Measurements from ENCODE around the gene TOM1L2. TPM values are rescaled to one million over a fixed set of nuclear protein-coding genes. Genes with fewer than 3 reads are reported as not detected.

Gene TOM1L2
- total and polyA plus RNA-seq, 8 donors, result 13.3 to 154 (median 41.1) TPM

DNA sequence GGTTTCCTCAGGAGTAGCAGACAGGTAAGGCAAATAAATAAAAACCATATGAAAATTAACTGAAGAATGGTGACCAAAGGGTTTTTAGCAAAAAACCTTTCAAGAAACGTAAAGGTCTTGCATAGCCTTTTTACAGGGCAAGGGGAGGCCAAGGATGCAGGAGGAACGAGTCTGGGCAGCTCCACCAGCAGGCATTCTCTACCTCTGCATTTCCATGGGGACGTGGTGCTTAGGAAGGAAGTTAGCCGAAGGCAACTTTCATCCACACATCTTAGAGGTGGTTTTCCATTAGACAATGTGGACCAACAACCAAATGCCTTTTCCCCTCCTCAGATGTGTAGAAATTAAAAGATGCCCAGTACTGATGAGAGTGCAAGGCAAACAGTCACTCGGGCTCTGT lies 20.7 kb downstream of the TOM1L2 start:
- DNase-seq, result no peak
- no peak overlapping the region for H3K4me3 ChIP-seq
- no peak overlapping the region for H3K27ac ChIP-seq
- H3K9me3 ChIP-seq, result no peaks in the 10 kb centered on the region
- WGBS, 5 donors, result 83 to 91% (median 84%) methylated on average over 5 of the region's 5 CpGs
- TF ChIP-seq POLR2AphosphoS5 (IDR thresholded peaks at IDR 0.05), result no peak
- TF ChIP-seq, protein P1, sequence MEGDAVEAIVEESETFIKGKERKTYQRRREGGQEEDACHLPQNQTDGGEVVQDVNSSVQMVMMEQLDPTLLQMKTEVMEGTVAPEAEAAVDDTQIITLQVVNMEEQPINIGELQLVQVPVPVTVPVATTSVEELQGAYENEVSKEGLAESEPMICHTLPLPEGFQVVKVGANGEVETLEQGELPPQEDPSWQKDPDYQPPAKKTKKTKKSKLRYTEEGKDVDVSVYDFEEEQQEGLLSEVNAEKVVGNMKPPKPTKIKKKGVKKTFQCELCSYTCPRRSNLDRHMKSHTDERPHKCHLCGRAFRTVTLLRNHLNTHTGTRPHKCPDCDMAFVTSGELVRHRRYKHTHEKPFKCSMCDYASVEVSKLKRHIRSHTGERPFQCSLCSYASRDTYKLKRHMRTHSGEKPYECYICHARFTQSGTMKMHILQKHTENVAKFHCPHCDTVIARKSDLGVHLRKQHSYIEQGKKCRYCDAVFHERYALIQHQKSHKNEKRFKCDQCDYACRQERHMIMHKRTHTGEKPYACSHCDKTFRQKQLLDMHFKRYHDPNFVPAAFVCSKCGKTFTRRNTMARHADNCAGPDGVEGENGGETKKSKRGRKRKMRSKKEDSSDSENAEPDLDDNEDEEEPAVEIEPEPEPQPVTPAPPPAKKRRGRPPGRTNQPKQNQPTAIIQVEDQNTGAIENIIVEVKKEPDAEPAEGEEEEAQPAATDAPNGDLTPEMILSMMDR (IDR thresholded peaks at IDR 0.05), result no peak
- TF ChIP-seq POLR2A (IDR thresholded peaks at IDR 0.05), result no peak
- TF ChIP-seq EP300 (IDR thresholded peaks at IDR 0.05), result no peak
- peaks cover 0 to 57% (median 34%) of the 10 kb centered on the region in 4 donors for H3K4me1 ChIP-seq
- no peaks in the 10 kb centered on the region for H3K27me3 ChIP-seq
- peaks cover 0 to 4% (median 2%) of the 10 kb centered on the region in 4 donors for H3K36me3 ChIP-seq
- intact Hi-C loops (cut with DNase I; ENCODE audit: low total_unique reads), result no loop called here

GRCh38 chr17:17950806-17951205 lies 21.4 kb downstream of the TOM1L2 start:
- H3K4me3 ChIP-seq, result no peak overlapping the region
- 85 to 100% (median 96%) methylated on average over 1 of the region's 1 CpG for WGBS, 5 donors
- TF ChIP-seq EP300 (IDR thresholded peaks at IDR 0.05) (no peak), POLR2AphosphoS5 (IDR thresholded peaks at IDR 0.05) (no peak), POLR2A (IDR thresholded peaks at IDR 0.05) (no peak)
- TF ChIP-seq, protein P1 (IDR thresholded peaks at IDR 0.05), result no peak
- intact Hi-C loops (cut with DNase I; ENCODE audit: low total_unique reads), result no loop called here
- peak overlapping the region in 2 of 5 donors; percentile 10 to 11 for H3K27ac ChIP-seq
- H3K9me3 ChIP-seq, result no peaks in the 10 kb centered on the region
- no peak for DNase-seq
- peaks cover 0 to 4% (median 2%) of the 10 kb centered on the region in 4 donors for H3K36me3 ChIP-seq
- H3K4me1 ChIP-seq, result peaks cover 0 to 61% (median 36%) of the 10 kb centered on the region in 4 donors
- no peaks in the 10 kb centered on the region for H3K27me3 ChIP-seq

GRCh38 chr17:17950347-17950746 lies 21.9 kb downstream of the TOM1L2 start:
- peaks cover 0 to 66% (median 39%) of the 10 kb centered on the region in 4 donors for H3K4me1 ChIP-seq
- 76 to 92% (median 85%) methylated on average over 7 of the region's 7 CpGs for WGBS, 5 donors
- TF ChIP-seq POLR2AphosphoS5 (IDR thresholded peaks at IDR 0.05) (no peak), POLR2A (IDR thresholded peaks at IDR 0.05) (no peak), EP300 (IDR thresholded peaks at IDR 0.05) (no peak)
- TF ChIP-seq, protein P1 (IDR thresholded peaks at IDR 0.05), result no peak
- DNase-seq, result no peak
- peaks cover 0 to 2% (median under 1%) of the 10 kb centered on the region in 4 donors for H3K36me3 ChIP-seq
- intact Hi-C loops (cut with DNase I; ENCODE audit: low total_unique reads), result no loop called here
- H3K27me3 ChIP-seq, result no peaks in the 10 kb centered on the region
- H3K27ac ChIP-seq, result peak overlapping the region in 1 of 5 donors; percentile 11
- H3K9me3 ChIP-seq, result no peaks in the 10 kb centered on the region
- H3K4me3 ChIP-seq, result no peak overlapping the region

DNA sequence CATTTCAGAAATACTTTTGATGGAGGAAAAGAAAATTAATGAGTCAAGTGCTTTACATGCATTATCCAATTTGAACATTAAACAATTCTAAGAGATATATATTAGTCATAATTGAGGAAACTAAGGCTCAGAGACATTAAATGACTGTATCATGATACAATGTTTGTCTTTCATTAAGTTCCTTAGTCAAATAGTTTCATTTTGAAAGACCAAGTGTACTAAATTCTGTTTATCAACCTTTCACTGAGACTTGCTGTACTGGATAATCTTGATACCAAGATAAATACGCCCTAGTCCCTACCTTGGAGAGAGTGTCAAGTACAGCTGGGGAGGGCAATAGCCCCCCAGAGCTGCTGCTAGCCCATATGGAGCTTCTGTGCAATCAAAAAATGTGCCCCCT lies 24.2 kb downstream of the TOM1L2 start:
- H3K27me3 ChIP-seq, result no peaks in the 10 kb centered on the region
- TF ChIP-seq POLR2A (IDR thresholded peaks at IDR 0.05) (no peak), POLR2AphosphoS5 (IDR thresholded peaks at IDR 0.05) (no peak), EP300 (IDR thresholded peaks at IDR 0.05) (no peak)
- TF ChIP-seq, protein P1 (IDR thresholded peaks at IDR 0.05), result no peak
- H3K9me3 ChIP-seq, result no peaks in the 10 kb centered on the region
- WGBS, 5 donors, result 30 to 50% (median 39%) methylated on average over 1 of the region's 1 CpG
- no peaks in the 10 kb centered on the region for H3K36me3 ChIP-seq
- peaks cover 11 to 87% (median 59%) of the 10 kb centered on the region in 4 donors for H3K4me1 ChIP-seq
- intact Hi-C loops (cut with DNase I; ENCODE audit: low total_unique reads), result no loop called here
- H3K27ac ChIP-seq, result peak overlapping the region; percentile 61 to 82 (median 68)
- no peak overlapping the region for H3K4me3 ChIP-seq
- DNase-seq, result no peak

Data from stomach (tissue), 9 donors.